GM21717 (cell line): ENCODE measurements around the gene SURF6.
A peak's percentile ranks its signal among the peaks of the same experiment; 100 is the strongest.

Experiments used
- ATAC-seq: cut with Tn5 transposase; IDR thresholded peaks from one replicate; pipeline ENCODE4 v1.9.1; 2021; ENCODE audit warnings: mild to moderate bottlenecking, moderate library complexity; ENCODE audit not compliant: unreplicated experiment

Gene SURF6

GRCh38 chr9:133368249-133368881 lies 32.4 kb upstream of the SURF6 start:
- no peak for ATAC-seq

DNA sequence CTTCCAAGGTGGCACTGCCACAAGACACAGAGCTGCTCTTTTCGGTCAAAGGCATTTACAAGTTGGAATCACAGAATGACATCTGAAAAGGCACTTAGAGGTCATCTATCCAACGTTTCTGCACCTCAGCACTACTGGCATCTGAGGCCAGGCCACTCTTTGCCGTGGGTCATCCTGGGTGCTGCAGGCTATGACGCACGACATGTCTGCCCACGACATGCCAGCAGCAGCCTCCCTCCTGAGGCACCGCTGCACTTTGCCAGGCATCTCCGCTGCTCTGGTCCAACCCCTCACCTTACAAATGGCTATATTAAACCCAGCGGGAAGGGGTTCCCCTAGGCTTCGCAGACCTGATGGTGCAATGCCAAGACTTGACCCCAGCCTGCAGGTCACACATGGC lies 31.8 kb upstream of the SURF6 start:
- ATAC-seq = no peak

GRCh38 chr9:133367221-133367620 lies 31.2 kb upstream of the SURF6 start:
- no peak for ATAC-seq

GRCh38 chr9:133366435-133366834 lies 30.4 kb upstream of the SURF6 start:
- ATAC-seq = no peak

GRCh38 chr9:133362359-133363044 lies 26.5 kb upstream of the SURF6 start:
- ATAC-seq = no peak

DNA sequence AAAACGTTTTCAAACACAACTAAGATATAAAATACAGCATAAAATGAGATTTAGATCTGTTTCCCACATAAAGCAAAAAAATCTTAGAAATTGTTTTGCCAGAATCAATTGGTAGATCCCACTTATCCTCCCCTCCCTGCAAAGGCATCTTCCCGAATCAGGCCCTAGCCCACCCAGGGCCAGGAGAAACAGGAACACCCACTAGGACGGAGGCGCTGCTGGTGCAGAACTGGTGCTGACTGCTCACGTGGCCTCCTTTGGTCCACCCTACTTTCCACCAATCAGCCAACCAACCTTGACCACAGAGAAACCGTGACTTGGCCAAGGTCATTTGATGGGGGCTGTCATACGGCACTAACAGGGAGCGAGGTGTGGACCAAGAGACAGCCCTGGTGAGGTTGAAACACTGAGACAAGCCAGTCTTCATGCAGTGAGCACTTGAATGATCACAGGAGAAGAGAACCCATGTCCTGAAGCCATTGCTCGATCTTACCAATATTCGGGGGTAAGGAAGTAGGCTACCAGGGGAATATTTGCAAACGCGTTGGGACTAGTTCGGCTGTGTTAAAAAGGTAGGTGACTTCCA lies 25.6 kb upstream of the SURF6 start:
- no peak for ATAC-seq

DNA sequence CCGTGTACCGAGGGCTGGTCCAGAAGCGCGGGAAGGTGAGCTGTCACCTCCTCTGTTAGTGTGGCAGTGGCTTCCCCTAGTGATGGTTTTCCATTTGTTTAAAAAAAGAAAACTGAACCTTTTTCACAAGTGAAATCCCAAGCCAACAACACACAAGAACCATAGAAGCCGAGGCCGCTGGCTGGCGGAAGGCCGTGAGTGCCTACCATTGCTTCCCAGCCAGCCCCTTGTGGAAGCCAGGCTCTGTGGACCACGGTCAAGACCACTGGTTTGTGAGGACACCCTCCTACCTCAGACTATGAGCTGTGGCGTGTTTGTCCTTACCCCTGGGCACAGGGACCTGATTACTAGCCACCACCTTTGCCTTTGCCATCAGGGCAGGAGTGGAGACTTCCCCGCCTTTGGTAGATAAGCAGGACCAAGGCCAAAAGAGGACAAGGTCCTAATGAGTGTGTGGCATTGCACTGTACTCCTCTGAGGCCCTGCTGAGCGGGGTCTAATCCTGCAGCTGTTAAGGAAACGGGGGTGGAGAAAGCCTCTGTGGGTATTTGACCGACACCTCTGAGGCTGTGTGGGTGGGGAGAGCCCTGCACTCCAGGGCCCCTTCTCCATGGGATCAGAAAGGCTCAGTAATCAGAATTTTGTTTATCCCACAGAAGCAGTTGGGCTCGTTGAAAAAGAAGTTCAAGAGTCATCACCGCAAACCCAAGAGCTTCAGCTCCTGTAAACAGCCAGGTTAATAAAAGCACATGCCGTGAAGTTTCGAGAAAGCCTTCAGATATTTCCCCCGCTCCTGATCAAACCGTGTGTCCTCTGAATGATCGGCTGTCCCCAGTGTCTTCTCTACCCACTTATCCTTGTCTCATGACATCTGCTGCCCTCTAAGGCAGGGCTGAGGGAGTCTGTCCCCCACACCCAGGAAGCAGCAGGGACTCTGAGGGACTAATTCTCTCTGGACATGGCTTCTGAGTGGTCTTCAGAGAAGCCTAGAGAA lies 24.7 kb upstream of the SURF6 start:
- no peak for ATAC-seq

GRCh38 chr9:133359399-133360175 lies 23.6 kb upstream of the SURF6 start:
- no peak for ATAC-seq

DNA sequence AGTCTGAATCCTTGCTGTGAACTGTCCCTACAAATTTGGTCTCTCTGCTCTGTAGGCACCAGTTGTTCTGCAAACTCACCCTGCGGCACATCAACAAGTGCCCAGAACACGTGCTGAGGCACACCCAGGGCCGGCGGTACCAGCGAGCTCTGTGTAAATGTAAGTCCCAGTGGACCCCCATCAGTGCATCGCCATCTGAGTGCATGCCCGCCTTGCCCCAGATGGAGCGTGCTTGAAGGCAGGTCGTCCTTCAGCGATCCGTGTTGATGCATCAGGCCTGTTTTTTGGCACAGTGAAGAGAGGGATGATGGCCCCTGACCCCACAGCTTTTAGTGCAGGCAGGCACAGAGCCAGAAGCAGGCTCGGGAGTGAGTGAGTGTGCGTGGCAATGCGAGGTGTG lies 21.7 kb upstream of the SURF6 start:
- ATAC-seq = no peak

GRCh38 chr9:133356391-133357091 lies 20.6 kb upstream of the SURF6 start, which contains the start of the genes SURF1 and SURF2:
TSS of gene SURF1 (minus strand) at chr9:133356487. CDS start at chr9:133356453, 34 bp downstream.
TSS of gene SURF2 (plus strand) at chr9:133356550. CDS start at chr9:133356593, 43 bp downstream.
- peak; percentile 57 for ATAC-seq

DNA sequence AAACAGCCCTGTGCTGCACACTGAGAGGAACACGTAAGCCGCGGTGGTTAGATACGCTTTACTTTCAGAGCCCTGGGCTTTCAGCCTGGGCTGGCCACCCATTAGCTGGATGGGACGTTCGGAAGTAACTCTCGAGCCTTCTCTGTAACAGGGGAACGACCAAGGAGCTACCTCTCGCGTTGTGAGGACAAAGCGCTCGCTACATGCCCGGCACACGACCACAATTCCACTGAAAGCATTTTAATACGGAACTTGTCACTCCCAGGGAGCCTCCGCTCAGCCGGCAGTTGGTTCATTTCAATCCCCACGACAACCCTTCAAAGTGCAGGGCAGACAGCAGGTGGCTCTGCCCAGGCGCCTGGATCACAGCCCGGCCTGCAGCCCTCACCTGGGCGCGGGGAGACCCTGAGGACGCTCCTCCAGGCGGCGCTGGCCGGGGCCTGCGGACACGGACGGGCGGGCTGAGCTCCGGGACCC lies 19.9 kb upstream of the SURF6 start:
- ATAC-seq = peak; percentile 7

DNA sequence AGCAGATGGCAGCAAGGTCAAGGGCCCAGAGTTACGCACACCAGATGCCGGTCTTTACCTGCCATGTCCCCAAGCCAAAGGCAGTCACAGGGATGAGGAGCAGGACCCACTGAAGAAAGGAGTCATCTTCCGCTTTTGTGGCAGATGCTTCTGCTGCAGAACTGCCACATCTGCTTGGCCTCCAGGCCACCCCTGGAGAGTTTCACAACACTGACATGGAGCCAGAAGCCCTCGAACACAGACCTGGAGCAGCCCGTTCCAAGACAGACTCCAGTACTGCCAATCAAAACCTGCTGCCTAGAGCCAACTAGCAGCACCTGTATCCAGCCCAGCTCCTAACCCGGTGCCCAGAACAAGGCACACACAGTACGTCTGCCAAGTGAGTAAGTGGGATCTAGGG lies 18.8 kb upstream of the SURF6 start:
- ATAC-seq = no peak

DNA sequence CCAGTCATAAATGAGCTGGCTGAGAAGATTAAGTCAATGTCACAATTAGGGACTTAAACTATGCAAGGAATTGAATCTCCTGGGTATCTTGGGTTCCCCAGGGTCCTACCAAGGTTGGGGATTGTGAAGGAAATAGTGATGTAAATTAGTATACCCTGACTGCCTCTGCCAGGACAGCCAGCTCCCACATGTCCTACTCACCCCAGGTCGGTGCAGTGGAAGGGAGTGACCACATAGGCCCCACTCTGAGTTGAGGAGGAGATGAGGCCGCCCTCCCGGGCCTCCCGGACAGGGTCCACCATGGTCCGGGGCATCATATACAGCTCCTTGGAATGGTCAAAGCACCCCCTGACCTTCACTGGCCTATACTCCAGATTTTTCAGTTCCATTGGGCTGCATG lies 17.6 kb upstream of the SURF6 start:
- ATAC-seq = no peak

GRCh38 chr9:133352635-133353340 lies 16.8 kb upstream of the SURF6 start:
- no peak for ATAC-seq

GRCh38 chr9:133351908-133352634 lies 16.1 kb upstream of the SURF6 start:
- ATAC-seq = no peak

DNA sequence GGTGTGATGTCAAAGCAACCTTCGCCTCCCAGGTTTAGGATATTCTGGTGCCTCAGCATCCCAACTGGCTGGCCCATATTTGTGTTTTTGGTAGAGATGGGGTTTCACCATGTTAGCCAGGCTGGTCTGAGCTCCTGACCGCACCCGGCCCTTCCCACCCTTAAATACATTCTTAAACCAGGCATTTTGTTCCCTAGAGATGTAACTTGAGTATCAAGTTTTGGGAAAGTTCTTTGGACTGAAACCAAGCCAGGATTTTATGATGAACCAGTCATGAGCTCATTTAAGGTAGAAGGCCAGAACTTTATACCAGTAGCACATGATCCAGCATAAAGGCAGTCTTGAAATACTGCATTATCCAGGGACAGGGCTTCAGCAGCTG lies 15.5 kb upstream of the SURF6 start:
- no peak for ATAC-seq

DNA sequence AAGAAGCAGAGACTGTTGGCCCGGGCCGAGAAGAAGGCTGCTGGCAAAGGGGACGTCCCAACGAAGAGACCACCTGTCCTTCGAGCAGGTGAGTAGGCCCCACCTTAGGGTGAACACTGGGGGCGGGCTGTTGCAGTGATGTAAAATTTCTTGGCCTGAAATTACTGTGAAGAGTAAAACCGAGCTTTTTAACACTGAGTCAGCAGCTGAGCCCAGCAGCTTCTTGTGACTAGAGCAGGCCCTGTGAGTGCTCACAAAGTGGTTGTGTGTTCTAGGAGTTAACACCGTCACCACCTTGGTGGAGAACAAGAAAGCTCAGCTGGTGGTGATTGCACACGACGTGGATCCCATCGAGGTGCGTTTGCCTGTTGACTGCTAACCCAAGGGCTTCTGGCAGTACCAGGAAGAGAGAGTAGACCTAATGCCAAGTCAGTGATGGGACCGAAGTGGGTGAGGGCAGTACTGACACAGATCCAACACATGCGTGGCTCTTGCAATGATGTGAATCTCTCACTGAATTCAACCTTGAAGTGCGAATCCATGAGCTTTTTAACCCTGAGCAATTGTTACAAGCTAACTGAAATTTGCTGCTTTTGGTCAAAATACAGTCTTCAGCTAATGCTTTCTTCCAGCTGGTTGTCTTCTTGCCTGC lies 14.1 kb upstream of the SURF6 start:
- no peak for ATAC-seq
